ENCODE results near the gene THUMPD2. TPM values are rescaled to one million over a fixed set of nuclear protein-coding genes. Genes with fewer than 3 reads are reported as not detected.

Gene THUMPD2
- total RNA-seq, 1 experiment from 2014 or later, result 8.9 TPM

DNA sequence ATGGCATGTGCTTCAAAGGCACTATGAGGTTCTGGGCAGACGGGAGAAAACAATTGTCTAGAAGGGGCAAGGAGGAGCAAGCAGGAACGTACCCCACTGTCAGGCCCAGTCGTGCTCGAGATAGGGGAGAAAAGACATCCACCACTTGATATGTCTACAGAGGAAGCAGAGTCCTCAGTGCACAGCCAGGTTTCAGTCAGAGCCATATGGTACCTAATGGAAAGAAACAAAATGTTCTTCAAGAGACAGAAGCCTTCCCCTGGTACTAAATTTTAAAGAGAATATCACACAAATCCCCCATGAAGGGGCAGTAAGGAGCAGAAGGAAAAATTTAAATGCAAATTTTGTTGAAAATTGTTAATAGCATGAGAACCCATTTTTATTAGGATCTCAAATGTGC, 21.9 kb downstream of the THUMPD2 start:
- DNase-seq (ENCODE audit: low read depth), result no peak

GRCh38 chr2:39755466-39755865, 23.6 kb downstream of the THUMPD2 start:
- DNase-seq (ENCODE audit: low read depth), result no peak

DNA sequence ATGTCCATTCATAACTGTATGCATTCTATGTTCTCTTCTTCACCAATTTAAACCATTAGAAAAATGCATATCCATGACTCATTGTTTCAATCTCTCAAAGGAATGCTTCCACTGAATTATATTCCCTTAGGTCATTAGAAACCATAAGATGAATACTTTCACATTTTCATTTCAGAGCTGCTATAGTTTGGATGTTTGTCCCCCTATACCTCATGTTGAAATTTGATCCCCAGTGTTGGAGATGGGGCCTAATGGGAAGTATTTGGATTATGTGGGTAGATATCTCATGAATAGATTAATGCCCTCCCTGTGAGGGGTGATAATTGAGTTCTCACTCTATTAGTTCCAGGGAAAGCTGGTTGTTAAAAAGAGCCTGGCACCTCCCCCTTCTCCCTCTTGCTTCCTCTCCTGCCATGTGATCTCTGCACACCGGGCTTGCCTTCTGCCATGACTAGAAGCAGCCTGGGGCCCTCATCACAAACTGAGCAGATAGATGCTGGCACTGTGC, 35.7 kb downstream of the THUMPD2 start:
- DNase-seq (ENCODE audit: low read depth), result peak; percentile 33

GRCh38 chr2:39741871-39742270, 37.2 kb downstream of the THUMPD2 start:
- no peak for DNase-seq (ENCODE audit: low read depth)

DNA sequence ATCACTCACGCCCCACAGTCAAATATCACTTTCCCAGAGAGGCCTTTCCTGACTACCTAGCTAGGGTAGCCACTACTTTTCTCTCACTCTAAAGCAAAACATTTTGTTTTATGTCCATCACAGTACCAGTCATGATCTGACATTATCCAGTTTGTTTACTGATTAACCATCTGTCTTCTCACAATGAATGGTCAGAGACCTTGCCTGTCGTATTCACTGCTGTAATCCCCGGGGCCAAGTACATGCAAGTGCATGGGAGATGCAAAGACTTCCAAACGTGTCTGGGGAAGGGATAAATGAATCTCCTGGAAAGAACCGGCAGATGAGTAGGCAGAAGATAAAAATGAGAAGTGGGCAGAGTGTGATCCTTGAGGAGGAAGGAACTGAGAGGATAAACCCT, 39.7 kb downstream of the THUMPD2 start:
- no peak for DNase-seq (ENCODE audit: low read depth)

DNA sequence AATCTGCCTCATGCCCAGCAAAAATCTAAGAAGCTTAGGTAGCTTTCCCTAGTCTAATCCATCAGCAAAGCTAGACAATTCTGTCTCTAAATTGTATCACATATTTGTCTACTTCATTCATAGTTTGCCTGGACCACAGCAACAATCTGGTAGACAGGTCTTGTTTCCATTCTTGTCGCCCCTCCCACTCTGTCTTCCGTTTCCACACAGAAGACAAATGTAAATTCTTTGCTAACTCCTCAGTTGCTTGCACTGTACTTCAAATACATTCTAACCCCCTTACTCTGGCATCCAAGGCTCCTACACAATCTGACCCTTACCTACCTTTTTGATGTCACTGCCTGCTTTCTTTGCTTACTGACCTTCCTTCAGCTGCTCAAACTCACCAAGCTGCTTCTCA, 40.1 kb downstream of the THUMPD2 start:
- peak; percentile 39 for DNase-seq (ENCODE audit: low read depth)

DNA sequence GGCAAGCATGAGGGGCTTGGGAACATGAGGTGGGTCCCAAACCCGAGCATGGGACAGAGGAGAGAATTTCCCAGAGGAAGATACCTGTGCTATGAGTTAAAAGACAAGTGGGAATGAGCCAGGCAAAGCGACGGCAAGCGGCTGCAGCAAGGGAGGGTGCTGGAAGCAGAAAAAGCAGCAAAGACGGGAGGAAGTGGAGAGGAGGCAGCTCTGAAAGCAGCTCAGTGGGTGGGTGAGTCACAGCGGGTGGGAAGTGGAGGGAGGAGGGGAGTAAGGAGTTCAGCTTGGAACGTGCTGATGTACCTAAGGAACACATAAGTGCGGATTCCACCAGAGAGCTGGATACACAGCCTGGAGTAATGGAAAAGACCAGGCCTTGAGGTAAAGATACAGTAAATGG, 41.4 kb downstream of the THUMPD2 start:
- DNase-seq (ENCODE audit: low read depth), result peak; percentile 90

- peak; percentile 94 for DNase-seq (ENCODE audit: low read depth)
Measured at GRCh38 chr2:39736640-39737039, 42.4 kb downstream of the THUMPD2 start.

DNA sequence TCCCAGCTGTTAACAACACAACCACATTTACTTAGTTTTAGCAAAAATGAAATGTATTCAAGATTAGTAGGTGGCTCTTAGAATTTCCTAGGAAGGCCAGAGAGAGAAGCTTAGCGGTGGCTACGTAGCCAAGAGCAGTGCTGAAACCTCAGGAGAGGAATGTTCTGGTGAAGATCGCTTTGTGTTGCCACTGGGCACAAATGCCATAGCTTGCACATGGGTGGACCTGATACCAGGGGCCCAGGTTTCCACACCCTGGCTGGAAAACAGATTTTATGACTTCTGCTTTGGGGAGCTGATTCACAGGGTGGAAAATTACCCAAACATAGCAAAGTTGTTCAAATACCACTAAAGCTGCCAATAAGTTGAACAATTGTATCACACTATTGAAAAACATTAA, 43.4 kb downstream of the THUMPD2 start:
- peak; percentile 55 for DNase-seq (ENCODE audit: low read depth)

DNA sequence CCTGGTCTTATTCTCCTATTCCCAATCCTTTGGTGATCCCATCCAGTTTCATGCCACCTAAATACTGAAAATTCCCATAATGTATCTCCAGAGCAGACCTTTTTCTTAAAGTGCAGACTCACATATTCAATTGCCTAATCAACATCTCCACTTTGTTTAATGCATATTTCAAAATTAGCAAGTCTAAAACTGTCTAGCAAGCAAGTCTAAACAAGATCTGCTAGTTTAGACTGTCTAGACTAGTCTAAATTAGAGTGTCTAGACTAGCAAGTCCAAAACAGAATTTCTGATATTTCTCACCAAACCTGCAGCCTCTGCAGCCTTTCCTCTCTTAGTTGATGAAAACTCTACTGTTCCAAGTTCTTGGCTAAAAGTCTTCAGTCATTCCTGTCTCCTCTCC, 44.6 kb downstream of the THUMPD2 start:
- no peak for DNase-seq (ENCODE audit: low read depth)

DNA sequence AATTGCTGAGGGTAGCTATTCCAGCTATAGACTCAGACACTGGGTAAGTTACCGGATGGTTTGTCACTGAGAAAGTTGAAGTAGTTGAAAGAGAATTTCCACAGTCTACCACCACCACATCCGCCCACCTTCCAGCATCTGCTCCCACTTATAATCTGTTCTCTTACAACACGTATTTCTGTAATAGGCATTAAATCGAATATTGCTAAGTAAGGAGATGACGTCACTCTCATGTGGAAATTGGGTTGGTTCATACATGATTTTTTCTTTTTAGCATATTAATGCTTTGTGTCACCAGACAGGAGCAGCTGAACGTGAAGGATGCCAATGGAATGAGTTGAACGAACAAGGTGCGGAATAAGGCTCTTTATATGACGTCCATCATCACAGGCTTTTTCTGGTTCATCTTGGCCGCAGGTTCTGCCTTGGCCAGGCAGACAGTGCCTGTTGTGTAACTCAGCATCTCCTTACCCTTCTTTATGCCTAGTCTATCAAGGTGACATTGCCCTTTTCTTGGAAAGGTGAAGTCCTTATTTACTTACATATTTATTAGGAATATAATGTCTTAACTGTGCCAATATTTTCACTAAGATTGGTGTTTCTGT, 45.9 kb downstream of the THUMPD2 start:
- DNase-seq (ENCODE audit: low read depth), result no peak

DNA sequence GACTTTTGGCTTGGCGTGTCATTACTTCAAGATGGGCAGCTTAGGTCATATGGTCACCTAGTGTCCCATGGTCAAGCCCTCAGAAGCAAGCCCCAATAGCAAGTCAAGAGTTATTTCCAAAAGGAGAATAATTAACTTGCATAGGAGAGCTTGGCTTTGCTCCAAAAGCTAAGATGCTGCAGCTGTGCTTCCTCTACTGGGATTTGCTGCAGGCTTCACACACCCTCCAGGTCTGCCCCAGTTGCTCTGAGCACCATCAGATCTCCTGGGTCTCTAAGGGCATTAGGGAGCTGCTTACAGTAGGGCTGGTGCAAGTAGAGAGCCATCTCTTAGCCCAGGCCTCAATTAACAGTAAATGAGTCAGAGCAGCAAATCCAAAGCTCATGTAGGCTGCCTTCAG, 46.6 kb downstream of the THUMPD2 start:
- peak; percentile 25 for DNase-seq (ENCODE audit: low read depth)

- peak; percentile 55 for DNase-seq (ENCODE audit: low read depth)
Measured at GRCh38 chr2:39731546-39731945, 47.5 kb downstream of the THUMPD2 start.

GRCh38 chr2:39730685-39731302, 48.3 kb downstream of the THUMPD2 start:
- DNase-seq (ENCODE audit: low read depth), result peak; percentile 45

DNA sequence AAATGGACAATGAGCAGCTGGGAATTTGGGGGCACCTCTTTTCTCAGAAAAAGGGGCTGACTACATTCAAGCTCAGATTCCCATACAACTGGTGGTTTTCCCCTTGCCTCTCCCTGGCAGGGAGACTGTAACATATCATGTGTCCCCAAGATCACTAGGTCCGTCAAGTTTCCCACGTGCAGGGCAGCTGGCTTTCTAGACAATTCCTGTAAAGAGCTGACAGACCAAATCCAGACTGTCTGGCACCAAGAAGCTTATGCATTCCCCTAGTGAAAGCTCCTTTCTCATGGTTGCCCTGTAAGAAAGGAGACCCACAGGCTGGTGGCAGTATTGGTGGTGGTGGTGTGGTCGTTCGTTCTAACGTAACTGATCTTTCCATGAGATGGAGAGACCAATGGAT, 48.8 kb downstream of the THUMPD2 start:
- no peak for DNase-seq (ENCODE audit: low read depth)

- DNase-seq (ENCODE audit: low read depth), result peak; percentile 62
Measured at GRCh38 chr2:39728941-39729351, 50.1 kb downstream of the THUMPD2 start.

DNA sequence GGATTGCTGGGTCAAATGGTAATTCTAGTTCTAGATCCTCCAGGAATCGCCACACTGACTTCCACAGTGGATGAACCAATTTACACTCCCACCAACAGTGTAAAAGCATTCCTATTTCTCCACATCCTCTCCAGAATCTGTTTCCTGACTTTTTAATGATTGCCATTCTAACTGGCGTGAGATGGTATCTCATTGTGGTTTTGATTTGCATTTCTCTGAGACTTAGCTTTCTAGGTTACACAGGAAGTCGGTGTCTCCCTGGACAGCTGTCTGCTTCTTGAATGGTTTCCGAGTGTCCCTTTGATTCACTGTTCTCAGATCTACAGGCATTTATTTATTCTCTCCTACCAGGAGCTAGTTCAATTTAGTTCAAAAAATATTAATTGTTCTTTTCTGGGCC, 51.0 kb downstream of the THUMPD2 start:
- DNase-seq (ENCODE audit: low read depth), result peak; percentile 87

GRCh38 chr2:39725401-39725800, 53.7 kb downstream of the THUMPD2 start:
- DNase-seq (ENCODE audit: low read depth), result peak; percentile 87

DNA sequence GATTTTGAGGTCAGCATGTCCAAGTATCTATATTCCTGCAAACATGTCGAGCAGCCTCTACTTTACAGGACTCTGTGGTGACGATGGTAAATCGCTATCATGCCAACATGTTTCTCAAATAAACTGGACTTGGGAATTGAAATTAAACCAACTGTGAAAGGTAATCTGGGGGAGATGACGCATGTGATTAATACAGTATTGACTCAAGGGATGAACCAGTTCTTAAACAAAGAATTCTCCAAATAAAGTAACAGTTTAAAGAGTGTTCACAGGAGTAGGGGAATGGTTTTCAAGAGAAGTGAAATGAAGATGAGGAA, 54.3 kb downstream of the THUMPD2 start:
- DNase-seq (ENCODE audit: low read depth), result peak; percentile 87

DNA sequence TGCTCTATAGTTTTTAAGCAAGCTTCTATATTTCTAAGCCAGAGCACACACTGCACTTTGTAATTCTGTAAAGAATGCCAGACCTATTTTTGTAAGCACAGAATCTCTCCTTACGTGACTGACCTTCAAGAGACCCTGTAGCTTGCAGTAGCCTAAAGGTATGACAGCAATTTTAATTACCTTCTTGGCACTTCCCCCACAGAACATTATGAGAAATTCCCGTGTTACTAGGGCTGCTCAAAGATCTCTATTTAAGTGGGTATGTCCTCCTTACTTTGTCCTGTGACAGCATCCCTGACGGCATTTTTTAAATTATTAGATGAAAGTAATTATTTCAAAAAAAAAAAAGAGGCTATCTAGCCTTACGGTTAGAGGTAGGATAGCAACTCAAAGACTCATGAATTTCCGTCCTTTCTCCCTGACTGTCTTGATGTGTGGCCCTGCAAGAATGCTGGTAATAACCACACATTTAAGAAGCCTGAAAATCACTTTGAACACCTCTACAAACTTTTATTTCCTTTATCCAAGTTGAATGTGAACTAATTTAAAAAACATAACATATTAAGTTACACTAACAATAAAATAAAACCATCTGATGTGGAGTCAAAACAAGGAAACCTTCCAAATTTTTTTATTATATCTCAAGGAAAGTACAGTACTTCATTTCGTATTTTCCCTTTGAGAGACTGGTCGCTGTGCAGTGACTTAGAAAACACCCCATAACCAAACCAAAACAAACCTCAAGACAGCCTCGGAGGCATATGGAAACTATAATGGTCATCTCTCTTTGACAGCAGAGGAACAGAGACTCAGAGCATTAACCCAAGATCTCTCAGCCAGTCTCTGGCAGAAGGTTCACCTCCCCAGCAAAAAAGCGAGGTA, 54.9 kb downstream of the THUMPD2 start:
- peak; percentile 78 for DNase-seq (ENCODE audit: low read depth)

- DNase-seq (ENCODE audit: low read depth), result peak; percentile 49
Measured at GRCh38 chr2:39723497-39723896, 55.6 kb downstream of the THUMPD2 start.

DNA sequence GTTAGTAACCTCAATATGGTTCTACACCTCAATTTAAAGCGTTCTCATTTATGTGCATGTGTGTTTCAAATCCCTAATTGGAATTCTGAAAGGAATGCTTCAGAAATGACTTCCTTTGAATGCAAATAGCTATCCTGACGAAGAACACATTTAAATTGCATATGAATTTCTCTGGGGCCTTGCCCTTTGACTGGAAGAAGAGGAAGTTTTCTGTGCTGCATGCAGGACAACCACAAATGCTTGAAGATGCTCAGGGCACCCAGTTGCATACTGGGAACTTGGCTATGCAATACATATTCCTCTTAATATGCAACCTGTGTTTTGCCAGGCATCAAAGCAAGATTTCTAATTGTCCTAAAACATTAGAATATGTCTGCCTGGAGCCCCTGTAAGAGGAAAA, 58.1 kb downstream of the THUMPD2 start:
- no peak for DNase-seq (ENCODE audit: low read depth)

- DNase-seq (ENCODE audit: low read depth), result peak; percentile 51
Measured at GRCh38 chr2:39719317-39719716, 59.7 kb downstream of the THUMPD2 start.
